ENCODE measurements around the gene DGKI.
"Not testable (repeated sequence)": the region's sequence is repeated elsewhere in the genome, so short reads cannot be mapped to it uniquely, and the experiment has no call there.

DGKI gene

DNA sequence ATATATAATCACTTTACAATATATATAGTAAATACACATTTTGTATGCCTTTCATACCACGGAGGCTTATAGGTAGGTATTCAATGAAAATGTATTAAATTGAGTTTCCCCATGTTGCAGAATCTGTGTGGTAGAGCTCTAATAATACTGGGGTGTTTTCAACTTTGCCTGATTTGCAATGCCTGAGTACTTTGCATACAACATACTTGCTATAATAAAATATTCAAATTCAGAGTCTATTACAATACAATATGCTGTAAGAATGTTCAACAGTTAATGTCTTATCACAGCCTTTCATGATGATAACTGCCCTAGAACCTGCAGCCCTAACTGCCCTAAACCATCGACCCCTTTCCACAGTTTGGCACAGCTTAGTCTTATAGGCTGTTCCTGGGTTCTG, 114.6 kb downstream of the DGKI start:
- no peak for DNase-seq

DNA sequence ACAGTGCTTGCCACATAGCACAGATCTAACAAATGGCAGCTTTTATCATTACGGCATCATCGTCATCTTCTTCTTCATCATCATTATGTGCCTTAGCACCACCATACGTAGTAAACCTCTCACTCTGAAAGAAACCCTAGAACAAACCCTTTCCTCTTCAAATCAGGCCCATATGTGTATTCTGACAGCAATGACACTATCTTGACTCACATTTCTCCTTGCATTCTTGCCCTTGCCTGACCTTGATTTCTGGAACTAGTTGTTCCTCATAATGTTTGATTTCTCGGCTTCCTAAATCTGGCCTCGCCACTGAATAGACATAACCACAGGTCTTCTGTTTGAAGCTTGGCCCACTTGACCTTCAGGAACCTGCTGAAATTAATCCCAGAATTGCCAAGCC, 115.3 kb downstream of the DGKI start:
- DNase-seq: peak; percentile 45

DNA sequence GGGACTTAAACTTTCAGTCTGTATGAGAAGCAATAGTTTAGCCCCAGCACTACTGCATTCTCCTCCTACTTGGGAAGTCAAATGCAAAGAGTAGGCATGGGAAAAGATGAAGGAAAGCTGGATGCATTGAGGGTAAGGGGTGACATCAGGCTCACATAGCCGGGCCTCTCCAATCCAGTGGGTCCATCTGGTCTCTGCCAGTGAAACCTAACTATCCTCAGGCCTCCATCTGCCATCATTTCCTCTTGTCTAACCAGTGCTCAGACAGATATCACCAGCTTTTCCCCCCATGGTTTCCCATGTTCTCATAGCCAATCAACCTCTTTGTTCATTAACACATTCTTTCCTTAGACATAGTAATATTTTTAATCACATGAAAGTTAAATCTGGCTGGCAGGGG, 118.3 kb downstream of the DGKI start:
- no peak for DNase-seq

GRCh38 chr7:137727413-137727812, 119.4 kb downstream of the DGKI start:
- DNase-seq: no peak

- no peak for DNase-seq
These were observed 128.4 kb downstream of the DGKI start for GRCh38 chr7:137718355-137718754.

- peak; percentile 4 for DNase-seq
These were observed 128.9 kb downstream of the DGKI start for GRCh38 chr7:137717811-137718271.

GRCh38 chr7:137717045-137717444, 129.7 kb downstream of the DGKI start:
- DNase-seq: no peak

GRCh38 chr7:137716061-137716460, 130.7 kb downstream of the DGKI start:
- DNase-seq: no peak

DNA sequence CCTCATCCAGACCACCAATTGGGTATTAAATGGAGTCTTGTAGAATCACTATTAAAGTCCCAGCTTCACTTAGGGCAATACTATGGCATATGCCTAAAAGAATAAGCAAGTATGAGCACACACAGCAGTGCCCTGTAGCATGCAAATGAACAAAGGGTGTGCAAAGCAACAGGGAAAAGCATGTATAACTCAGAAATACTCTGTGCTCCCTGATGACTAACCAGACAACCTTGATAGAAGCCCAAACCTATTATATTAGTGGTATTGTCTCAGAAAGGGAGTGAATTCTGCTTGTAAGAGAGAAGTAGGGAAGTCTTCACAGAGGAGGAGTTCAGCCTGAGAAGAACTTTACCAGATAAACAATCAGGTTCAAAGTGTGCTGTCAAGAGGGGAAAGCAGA, 131.2 kb downstream of the DGKI start:
- no peak for DNase-seq

DNA sequence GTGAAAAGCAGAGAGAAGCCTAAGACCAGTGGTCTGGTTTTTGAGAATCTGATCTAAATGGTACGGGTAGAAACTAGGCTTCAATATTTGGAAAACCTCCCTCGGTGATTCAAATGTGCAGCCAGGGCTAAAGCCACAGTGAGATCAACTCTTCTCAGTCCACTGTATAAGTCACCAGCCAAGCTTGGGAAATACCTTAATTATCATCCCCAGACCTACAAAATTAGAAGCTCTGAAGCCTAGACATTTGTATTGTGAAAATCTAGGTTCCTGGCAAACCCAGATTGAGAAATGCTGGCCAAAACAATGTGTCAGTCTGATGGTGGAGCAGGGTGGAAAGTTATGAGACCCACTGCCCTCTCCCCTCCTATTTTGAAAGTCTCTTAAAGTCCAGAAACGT, 131.7 kb downstream of the DGKI start:
- no peak for DNase-seq

- not testable (repeated sequence) for DNase-seq
These were observed 140.4 kb downstream of the DGKI start for GRCh38 chr7:137706330-137706729.

GRCh38 chr7:137704723-137705122, 142.1 kb downstream of the DGKI start:
- DNase-seq: no peak

DNA sequence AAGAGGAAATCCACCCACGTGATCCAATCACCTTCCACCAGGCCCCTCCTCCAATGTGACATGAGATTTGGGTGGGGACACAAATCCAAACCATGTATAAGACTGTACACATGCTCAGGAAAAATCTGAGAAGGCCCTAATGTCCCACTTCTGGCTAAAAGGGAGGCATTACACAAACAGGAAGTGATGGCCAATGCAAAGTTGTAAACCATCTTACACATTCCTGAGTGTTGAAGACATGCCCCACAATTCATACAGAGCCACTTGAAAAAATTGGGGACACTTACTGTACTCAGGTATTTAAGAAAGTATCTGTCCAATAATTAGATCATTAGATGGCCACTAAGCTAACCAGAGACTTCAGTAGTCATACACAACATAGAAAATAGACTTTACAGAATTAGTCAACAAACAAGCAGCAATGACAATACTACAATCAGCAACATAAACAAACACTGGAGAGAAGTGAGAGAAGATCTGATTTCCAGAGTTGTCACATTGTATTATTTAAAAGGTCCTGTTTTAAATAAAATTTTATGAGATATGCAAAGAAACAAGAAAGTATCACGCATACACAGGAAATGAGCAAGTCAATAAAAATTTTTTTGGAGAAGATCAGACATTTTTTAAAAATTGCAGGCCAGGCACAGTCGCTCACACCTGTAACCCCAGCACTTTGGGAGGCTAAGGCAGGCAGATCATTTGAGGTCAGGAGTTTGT, 143.3 kb downstream of the DGKI start:
- DNase-seq: peak; percentile 49

- DNase-seq: no peak
These were observed 149.8 kb downstream of the DGKI start for GRCh38 chr7:137696988-137697387.

- DNase-seq: no peak
These were observed 150.4 kb downstream of the DGKI start for GRCh38 chr7:137696376-137696775.

DNA sequence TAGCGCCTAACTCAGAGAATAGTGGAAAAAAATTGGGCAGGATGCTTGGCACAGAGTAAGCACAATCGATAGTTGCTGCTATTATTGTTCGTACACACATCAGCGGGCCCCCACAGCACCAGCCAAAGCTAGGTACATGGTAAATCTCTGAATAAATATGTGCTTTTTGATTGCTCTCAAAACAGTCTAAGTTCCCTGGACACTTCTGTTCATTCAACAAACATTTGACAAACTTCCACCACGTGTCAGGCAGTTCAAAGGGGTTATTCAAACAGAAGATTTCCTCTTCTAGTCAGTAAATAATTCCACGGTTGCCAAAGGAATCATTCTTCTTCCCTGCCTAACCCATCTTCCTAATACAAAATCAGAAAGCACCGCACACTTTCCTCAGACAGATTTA, 150.8 kb downstream of the DGKI start:
- no peak for DNase-seq

- no peak for DNase-seq
These were observed 151.3 kb downstream of the DGKI start for GRCh38 chr7:137695494-137695893.

DNA sequence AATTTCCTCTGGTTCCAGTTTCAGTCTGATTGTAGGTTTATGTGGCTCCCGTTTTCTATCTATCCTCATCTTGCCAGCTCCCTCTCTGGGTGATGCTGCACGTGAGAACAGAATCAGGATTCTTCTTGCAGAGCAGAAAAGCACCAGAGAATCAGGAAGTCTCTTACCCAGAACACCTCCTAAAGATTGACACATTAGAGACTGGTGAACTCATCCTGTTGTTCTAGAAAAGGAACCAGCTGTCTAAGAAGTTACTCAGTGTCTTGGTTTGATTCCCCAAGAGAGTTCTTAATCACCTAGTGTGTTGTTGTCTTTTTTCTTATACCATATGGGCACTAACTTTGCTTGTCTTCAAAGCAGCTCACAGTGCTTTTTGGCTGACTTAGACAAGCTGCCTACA, 152.4 kb downstream of the DGKI start:
- peak; percentile 7 for DNase-seq

- DNase-seq: no peak
These were observed 154.4 kb downstream of the DGKI start for GRCh38 chr7:137692399-137692798.

- DNase-seq: no peak
These were observed 155.2 kb downstream of the DGKI start for GRCh38 chr7:137691566-137691965.

DNA sequence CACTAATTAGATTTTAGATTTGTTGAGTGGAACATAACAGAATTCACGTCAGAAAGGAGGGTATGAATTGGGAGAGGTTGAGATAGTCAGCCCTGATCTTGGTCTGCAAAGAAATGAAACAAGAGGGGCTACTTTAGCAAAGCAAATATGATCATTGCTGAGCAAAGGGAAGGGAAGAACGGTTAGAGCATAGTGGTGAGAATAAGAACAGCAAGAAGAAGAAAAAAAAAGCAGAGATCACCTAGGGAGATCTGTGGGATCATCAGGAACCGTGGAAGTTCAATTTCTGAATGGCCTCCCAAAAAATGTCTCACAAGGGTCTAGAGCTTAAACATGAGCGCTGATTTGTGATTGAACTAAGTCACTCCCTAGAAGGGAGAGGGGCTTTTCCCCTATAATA, 156.1 kb downstream of the DGKI start:
- DNase-seq: no peak

GRCh38 chr7:137689761-137690160, 157.0 kb downstream of the DGKI start:
- DNase-seq: no peak

DNA sequence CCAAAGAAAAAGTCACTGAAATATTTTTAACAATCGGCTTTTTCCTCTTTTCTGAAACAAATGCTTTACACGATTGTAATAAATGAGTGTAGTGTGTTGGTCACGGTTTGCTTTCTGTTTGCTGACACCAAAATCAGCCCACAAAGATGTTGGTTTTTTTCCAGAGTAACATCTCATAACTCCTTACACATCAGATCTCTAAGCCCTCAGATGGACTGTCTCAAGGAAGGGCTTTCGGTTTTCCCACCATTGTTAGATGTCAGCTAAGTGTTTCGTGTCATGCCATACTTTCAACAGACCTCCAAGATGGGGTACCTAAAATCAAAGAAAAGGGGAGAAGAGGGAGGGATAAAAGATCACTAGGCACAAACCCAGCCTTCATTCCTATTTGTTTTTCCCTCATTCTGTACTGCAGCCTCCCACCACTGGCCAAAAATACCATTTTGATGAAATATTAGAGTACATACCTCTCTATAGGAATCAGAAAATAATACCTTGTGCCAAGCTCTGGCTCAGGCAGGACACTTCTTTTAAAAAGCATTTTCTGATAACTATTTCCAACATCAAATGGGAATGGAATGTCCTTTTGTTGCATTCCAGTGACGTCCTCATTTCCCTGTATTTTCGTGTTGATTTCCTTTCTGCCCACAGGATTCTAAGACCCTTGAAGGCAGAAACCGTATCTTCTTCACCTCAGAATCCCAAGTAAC, 159.1 kb downstream of the DGKI start:
- DNase-seq: peak; percentile 77

- DNase-seq: no peak
These were observed 161.2 kb downstream of the DGKI start for GRCh38 chr7:137685433-137686164.

Measured in EL (cell line).